Measurements from ENCODE around the gene MYZAP. TPM values are rescaled to one million over a fixed set of nuclear protein-coding genes. Genes with fewer than 3 reads are reported as not detected.

MYZAP gene
- total RNA-seq, 1 experiment from 2014 or later, result not detected

- intact Hi-C loops (cut with micrococcal nuclease; ENCODE audit: unreplicated experiment), result loop anchor here (10.0 kb wide), 1 partner anchor 97 kb away; no protein-coding TSS in a partner anchor
- TF ChIP-seq EZH2 (IDR thresholded peaks at IDR 0.05; ENCODE audit: borderline replicate concordance, low read depth, low read length, poor library complexity, severe bottlenecking), result no peak
- TF ChIP-seq CTCF (conservative IDR thresholded peaks at IDR 0.05; ENCODE audit: low read depth, low read length), result no peak
- CTCF ChIA-PET, result no interaction called here
- Histone ChIP-seq H3K36me3 (ENCODE audit: insufficient read depth, low read length, poor library complexity, severe bottlenecking) (no peaks in the 10 kb centered on the region), H3K9me3 (ENCODE audit: low read depth, low read length, poor library complexity, severe bottlenecking) (no peaks in the 10 kb centered on the region), H3K27ac (ENCODE audit: low read depth, low read length, poor library complexity, severe bottlenecking) (no peak overlapping the region), H3K4me3 (ENCODE audit: low read depth, low read length, poor library complexity, severe bottlenecking) (no peak overlapping the region), H3K4me1 (ENCODE audit: insufficient read depth, low read length, poor library complexity, severe bottlenecking) (no peaks in the 10 kb centered on the region), H3K27me3 (replicated peaks; ENCODE audit: insufficient read depth, low read depth, low read length, poor library complexity) (no peaks in the 10 kb centered on the region)
- POLR2A ChIA-PET (ENCODE audit: low non-redundant PET), result no interaction called here
- no peak for DNase-seq (ENCODE audit: low spot score)
- BruUV-seq (replicated peaks), result no TSS peak
Observed at GRCh38 chr15:57567891-57568290, 23.8 kb upstream of the MYZAP start.

GRCh38 chr15:57568299-57568698, 23.4 kb upstream of the MYZAP start:
- intact Hi-C loops (cut with micrococcal nuclease; ENCODE audit: unreplicated experiment), result loop anchor here (10.0 kb wide), 1 partner anchor 97 kb away; no protein-coding TSS in a partner anchor
- Histone ChIP-seq H3K36me3 (ENCODE audit: insufficient read depth, low read length, poor library complexity, severe bottlenecking) (no peaks in the 10 kb centered on the region), H3K4me1 (ENCODE audit: insufficient read depth, low read length, poor library complexity, severe bottlenecking) (no peaks in the 10 kb centered on the region), H3K4me3 (ENCODE audit: low read depth, low read length, poor library complexity, severe bottlenecking) (no peak overlapping the region), H3K9me3 (ENCODE audit: low read depth, low read length, poor library complexity, severe bottlenecking) (no peaks in the 10 kb centered on the region), H3K27me3 (replicated peaks; ENCODE audit: insufficient read depth, low read depth, low read length, poor library complexity) (no peaks in the 10 kb centered on the region), H3K27ac (ENCODE audit: low read depth, low read length, poor library complexity, severe bottlenecking) (no peak overlapping the region)
- no TSS peak for BruUV-seq (replicated peaks)
- ChIA-PET CTCF (no interaction called here), POLR2A (ENCODE audit: low non-redundant PET) (no interaction called here)
- TF ChIP-seq CTCF (conservative IDR thresholded peaks at IDR 0.05; ENCODE audit: low read depth, low read length) (no peak), EZH2 (IDR thresholded peaks at IDR 0.05; ENCODE audit: borderline replicate concordance, low read depth, low read length, poor library complexity, severe bottlenecking) (no peak)
- no peak for DNase-seq (ENCODE audit: low spot score)

GRCh38 chr15:57570340-57570739, 21.4 kb upstream of the MYZAP start:
- H3K4me3 ChIP-seq (ENCODE audit: low read depth, low read length, poor library complexity, severe bottlenecking), result no peak overlapping the region
- H3K27me3 ChIP-seq (replicated peaks; ENCODE audit: insufficient read depth, low read depth, low read length, poor library complexity), result no peaks in the 10 kb centered on the region
- no TSS peak for BruUV-seq (replicated peaks)
- H3K27ac ChIP-seq (ENCODE audit: low read depth, low read length, poor library complexity, severe bottlenecking), result no peak overlapping the region
- no peak for TF ChIP-seq CTCF (conservative IDR thresholded peaks at IDR 0.05; ENCODE audit: low read depth, low read length)
- no peak for TF ChIP-seq EZH2 (IDR thresholded peaks at IDR 0.05; ENCODE audit: borderline replicate concordance, low read depth, low read length, poor library complexity, severe bottlenecking)
- H3K4me1 ChIP-seq (ENCODE audit: insufficient read depth, low read length, poor library complexity, severe bottlenecking), result no peaks in the 10 kb centered on the region
- no peak for DNase-seq (ENCODE audit: low spot score)
- intact Hi-C loops (cut with micrococcal nuclease; ENCODE audit: unreplicated experiment), result no loop called here
- no peaks in the 10 kb centered on the region for H3K36me3 ChIP-seq (ENCODE audit: insufficient read depth, low read length, poor library complexity, severe bottlenecking)
- POLR2A ChIA-PET (ENCODE audit: low non-redundant PET), result no interaction called here
- CTCF ChIA-PET, result no interaction called here
- H3K9me3 ChIP-seq (ENCODE audit: low read depth, low read length, poor library complexity, severe bottlenecking), result no peaks in the 10 kb centered on the region
